ENCODE measurements around the gene C6orf47. TPM values are rescaled to one million over a fixed set of nuclear protein-coding genes. Genes with fewer than 3 reads are reported as not detected.
A peak's percentile ranks its signal among the peaks of the same experiment; 100 is the strongest.

The C6orf47 gene
- total and polyA plus RNA-seq, 7 donors: 22.2 to 32.6 (median 25.0) TPM

DNA sequence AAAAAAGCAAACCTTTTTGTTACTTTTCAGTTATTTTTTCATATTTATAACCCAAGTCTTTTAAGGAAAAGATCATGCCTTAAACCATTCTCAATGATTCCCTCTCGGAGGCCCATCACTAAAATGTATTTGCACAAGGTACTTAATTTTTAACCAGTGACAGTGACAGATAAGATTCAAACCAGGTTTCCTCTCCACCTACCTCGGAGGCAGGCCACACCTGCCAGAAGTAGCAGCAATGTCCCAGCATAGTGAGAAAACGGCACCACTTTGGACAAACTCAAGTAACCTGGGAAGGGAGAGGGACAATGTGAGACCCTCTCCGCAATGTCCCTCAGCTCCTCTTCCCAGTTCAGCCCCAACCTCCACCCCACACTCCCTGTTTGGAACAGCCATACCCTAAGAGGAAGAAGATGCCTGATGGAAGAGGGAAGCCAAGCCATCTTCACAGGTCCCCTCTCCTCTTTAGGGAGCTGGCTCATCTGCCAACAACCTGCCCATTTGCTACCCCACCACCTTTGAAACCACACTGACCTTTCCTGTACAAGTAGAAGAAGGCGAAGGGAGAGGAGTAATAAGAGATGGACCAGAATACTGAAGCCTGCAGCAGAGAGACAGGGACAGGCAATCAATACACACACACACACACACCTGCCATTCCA is 40.3 kb upstream of the C6orf47 start:
- peaks cover 0 to 47% (median 20%) of the 10 kb centered on the region in 4 donors for H3K36me3 ChIP-seq
- WGBS, 2 donors: 49 to 73% methylated on average over 5 of the region's 5 CpGs
- intact Hi-C loops (cut with DNase I): loop anchor here (10.0 kb wide), 1 partner anchor 156 kb away; the partner anchor contains the start of genes ATP6V1G2, DDX39B and NFKBIL1
- DNase-seq: no peak
- TF ChIP-seq, protein P1, sequence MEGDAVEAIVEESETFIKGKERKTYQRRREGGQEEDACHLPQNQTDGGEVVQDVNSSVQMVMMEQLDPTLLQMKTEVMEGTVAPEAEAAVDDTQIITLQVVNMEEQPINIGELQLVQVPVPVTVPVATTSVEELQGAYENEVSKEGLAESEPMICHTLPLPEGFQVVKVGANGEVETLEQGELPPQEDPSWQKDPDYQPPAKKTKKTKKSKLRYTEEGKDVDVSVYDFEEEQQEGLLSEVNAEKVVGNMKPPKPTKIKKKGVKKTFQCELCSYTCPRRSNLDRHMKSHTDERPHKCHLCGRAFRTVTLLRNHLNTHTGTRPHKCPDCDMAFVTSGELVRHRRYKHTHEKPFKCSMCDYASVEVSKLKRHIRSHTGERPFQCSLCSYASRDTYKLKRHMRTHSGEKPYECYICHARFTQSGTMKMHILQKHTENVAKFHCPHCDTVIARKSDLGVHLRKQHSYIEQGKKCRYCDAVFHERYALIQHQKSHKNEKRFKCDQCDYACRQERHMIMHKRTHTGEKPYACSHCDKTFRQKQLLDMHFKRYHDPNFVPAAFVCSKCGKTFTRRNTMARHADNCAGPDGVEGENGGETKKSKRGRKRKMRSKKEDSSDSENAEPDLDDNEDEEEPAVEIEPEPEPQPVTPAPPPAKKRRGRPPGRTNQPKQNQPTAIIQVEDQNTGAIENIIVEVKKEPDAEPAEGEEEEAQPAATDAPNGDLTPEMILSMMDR (IDR thresholded peaks at IDR 0.05): no peak
- TF ChIP-seq EP300 (IDR thresholded peaks at IDR 0.05): no peak
- TF ChIP-seq POLR2A (IDR thresholded peaks at IDR 0.05): no peak
- TF ChIP-seq POLR2AphosphoS5 (IDR thresholded peaks at IDR 0.05): no peak
- H3K4me3 ChIP-seq: no peak overlapping the region
- peak overlapping the region in 1 of 4 donors; percentile 94 for H3K27ac ChIP-seq
- H3K9me3 ChIP-seq: no peaks in the 10 kb centered on the region
- peaks cover 0 to 36% (median 22%) of the 10 kb centered on the region in 4 donors for H3K4me1 ChIP-seq
- H3K27me3 ChIP-seq: no peaks in the 10 kb centered on the region

GRCh38 chr6:31697555-31697954 is 37.0 kb upstream of the C6orf47 start:
- WGBS, 2 donors: 61 to 62% methylated on average over 3 of the region's 3 CpGs
- Histone ChIP-seq H3K4me3 (no peak overlapping the region), H3K9me3 (no peaks in the 10 kb centered on the region), H3K27ac (no peak overlapping the region), H3K4me1 (peaks cover 0 to 29% (median 19%) of the 10 kb centered on the region in 4 donors), H3K36me3 (peaks cover 20 to 80% (median 46%) of the 10 kb centered on the region in 4 donors), H3K27me3 (no peaks in the 10 kb centered on the region)
- no peak for TF ChIP-seq POLR2AphosphoS5 (IDR thresholded peaks at IDR 0.05)
- no peak for TF ChIP-seq EP300 (IDR thresholded peaks at IDR 0.05)
- TF ChIP-seq, protein P1 (IDR thresholded peaks at IDR 0.05): no peak
- TF ChIP-seq POLR2A (IDR thresholded peaks at IDR 0.05): no peak
- intact Hi-C loops (cut with DNase I): no loop called here
- no peak for DNase-seq

DNA sequence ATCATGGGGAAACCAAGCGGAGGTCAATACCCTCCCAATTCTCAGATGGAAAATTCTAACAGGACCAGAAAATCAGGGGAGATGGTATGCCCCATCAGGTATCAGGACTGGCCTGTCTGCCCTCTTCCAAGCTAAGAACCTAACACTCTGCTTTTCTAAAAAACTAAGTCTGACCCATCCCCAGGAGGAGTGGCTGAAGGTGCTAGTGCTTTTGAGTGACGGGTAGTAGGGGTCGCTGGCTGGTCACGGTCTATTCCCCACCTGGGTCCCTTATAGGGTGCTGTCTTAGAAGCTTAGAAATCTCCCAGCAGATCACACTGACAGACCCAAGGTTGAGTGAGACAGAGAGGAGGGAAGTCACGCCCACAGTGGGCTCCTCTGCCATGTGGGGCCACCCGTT is 33.0 kb upstream of the C6orf47 start:
- 93% methylated on average over 6 of the region's 6 CpGs for WGBS, 2 donors
- H3K36me3 ChIP-seq: peaks cover 48 to 97% (median 74%) of the 10 kb centered on the region in 4 donors
- H3K4me3 ChIP-seq: no peak overlapping the region
- no peaks in the 10 kb centered on the region for H3K4me1 ChIP-seq
- no peak for DNase-seq
- TF ChIP-seq EP300 (IDR thresholded peaks at IDR 0.05): no peak
- TF ChIP-seq, protein P1 (IDR thresholded peaks at IDR 0.05): no peak
- TF ChIP-seq POLR2AphosphoS5 (IDR thresholded peaks at IDR 0.05): no peak
- TF ChIP-seq POLR2A (IDR thresholded peaks at IDR 0.05): no peak
- H3K27me3 ChIP-seq: no peaks in the 10 kb centered on the region
- H3K27ac ChIP-seq: no peak overlapping the region
- intact Hi-C loops (cut with DNase I): no loop called here
- no peaks in the 10 kb centered on the region for H3K9me3 ChIP-seq

DNA sequence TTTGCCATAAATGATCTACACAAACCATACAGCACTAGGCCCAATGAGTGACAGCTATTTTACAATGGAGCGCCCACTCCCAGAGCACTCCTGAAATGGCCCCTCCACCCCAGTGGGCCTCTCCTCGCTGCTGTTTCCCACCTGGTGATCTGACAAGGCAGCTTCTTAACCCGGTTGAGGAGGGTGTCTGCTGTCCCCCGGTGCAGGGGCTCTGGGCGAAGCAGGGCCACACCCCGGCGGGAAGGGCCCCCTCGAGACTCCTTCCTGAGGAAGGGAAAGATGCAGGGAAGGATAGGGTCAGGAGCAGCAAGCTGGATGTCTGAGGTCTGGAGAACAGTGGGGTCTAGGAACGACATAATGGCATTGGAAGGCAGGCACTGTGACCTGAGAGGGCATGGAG is 32.3 kb upstream of the C6orf47 start:
- no peaks in the 10 kb centered on the region for H3K4me1 ChIP-seq
- intact Hi-C loops (cut with DNase I): no loop called here
- H3K27ac ChIP-seq: no peak overlapping the region
- H3K27me3 ChIP-seq: no peaks in the 10 kb centered on the region
- 91 to 93% methylated on average over 9 of the region's 9 CpGs for WGBS, 2 donors
- no peak overlapping the region for H3K4me3 ChIP-seq
- TF ChIP-seq EP300 (IDR thresholded peaks at IDR 0.05) (no peak), POLR2AphosphoS5 (IDR thresholded peaks at IDR 0.05) (no peak), POLR2A (IDR thresholded peaks at IDR 0.05) (no peak)
- TF ChIP-seq, protein P1 (IDR thresholded peaks at IDR 0.05): no peak
- H3K9me3 ChIP-seq: no peaks in the 10 kb centered on the region
- H3K36me3 ChIP-seq: peaks cover 54 to 99% (median 81%) of the 10 kb centered on the region in 4 donors
- DNase-seq: no peak

Data from sigmoid colon (tissue), 7 donors.